Epithelial cell of proximal tubule (primary cell): ENCODE data around the gene OBI1. TPM values are rescaled to one million over a fixed set of nuclear protein-coding genes. Genes with fewer than 3 reads are reported as not detected.

Experiments used
- DNase-seq: peaks from one replicate; pipeline ENCODE4 v3.0.0-alpha.2; 2011; ENCODE audit warnings: low read depth
- H3K4me3 ChIP-seq: 2 replicates; pipeline ENCODE4 v1.5.1; 2011; ENCODE audit warnings: low read depth, mild to moderate bottlenecking, low read length
- total RNA-seq: library from RNA; depleted of rRNA; stranded (reverse); fragments of >200 nt; gene quantifications from 2 replicates; pipeline ENCODE4 v1.2.3, GENCODE V29; 2015
- TF ChIP-seq, protein P1 (sequence below): conservative IDR thresholded peaks from 2 replicates; pipeline ENCODE4 v1.5.1; 2012; ENCODE audit warnings: low read depth, mild to moderate bottlenecking, low read length

Gene OBI1
- total RNA-seq, 1 donor from 2014 or later, result 14.1 TPM

DNA sequence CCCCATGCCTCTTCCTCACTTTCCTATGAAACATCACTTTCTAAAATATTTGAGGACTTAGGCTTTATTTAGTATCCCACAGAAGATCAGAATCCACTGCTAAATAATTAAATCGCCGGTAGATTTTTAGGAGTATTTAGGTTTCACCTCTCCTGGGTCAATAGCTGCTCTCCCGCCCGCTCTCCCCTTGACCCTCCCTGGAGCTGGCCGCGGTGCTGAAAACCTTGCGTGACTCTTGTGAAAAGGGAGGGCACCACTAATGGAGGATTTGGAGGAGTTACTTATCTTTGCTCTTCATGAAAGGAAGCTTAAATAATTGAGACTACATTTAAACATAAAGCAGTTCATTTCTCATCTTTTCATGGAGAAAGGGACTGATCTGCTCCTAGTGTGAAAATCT lies 69.7 kb downstream of the OBI1 start:
- DNase-seq, result no peak
- H3K4me3 ChIP-seq, result no peak overlapping the region
- TF ChIP-seq, protein P1, sequence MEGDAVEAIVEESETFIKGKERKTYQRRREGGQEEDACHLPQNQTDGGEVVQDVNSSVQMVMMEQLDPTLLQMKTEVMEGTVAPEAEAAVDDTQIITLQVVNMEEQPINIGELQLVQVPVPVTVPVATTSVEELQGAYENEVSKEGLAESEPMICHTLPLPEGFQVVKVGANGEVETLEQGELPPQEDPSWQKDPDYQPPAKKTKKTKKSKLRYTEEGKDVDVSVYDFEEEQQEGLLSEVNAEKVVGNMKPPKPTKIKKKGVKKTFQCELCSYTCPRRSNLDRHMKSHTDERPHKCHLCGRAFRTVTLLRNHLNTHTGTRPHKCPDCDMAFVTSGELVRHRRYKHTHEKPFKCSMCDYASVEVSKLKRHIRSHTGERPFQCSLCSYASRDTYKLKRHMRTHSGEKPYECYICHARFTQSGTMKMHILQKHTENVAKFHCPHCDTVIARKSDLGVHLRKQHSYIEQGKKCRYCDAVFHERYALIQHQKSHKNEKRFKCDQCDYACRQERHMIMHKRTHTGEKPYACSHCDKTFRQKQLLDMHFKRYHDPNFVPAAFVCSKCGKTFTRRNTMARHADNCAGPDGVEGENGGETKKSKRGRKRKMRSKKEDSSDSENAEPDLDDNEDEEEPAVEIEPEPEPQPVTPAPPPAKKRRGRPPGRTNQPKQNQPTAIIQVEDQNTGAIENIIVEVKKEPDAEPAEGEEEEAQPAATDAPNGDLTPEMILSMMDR, result no peak

DNA sequence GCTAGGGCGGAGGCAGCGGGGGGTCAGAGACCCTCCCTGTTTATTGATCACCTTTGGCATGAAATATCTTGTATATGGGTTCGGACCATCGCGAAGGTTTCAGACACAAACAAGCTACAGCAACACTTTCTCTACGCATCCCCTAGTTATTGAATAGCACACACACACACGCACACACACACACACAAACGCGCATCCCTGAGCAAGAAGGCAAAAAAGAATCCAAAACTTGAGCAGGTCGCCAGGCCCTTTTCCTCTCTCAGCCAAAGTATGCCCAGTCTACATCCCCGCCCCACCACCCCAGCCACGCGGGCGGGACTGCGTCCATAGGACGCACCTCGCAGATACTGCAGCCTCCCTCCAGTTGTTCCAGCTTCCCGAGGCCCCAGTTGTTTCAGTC lies 71.6 kb downstream of the OBI1 start:
- TF ChIP-seq, protein P1, result no peak
- no peak overlapping the region for H3K4me3 ChIP-seq
- DNase-seq, result no peak

DNA sequence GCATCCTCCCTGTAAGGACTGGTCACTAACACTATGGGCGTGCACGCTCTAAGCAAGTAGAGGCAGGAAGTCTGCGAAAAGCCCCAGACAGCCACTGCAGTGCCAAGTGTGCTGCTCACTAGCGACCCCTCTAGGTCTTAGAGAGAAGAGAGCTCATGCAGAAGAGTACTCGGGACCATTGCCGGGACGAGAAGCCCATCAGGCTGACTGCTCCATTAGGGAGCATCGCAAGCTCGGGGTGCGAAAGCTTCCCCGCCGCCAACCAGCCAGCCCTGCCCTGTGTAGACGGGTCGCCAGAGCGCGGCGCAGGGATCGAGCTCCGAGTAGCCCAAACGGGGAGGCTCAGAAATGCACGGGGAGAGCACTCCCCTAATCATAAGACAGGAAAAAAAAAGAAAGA lies 72.2 kb downstream of the OBI1 start:
- H3K4me3 ChIP-seq, result no peak overlapping the region
- no peak for DNase-seq
- TF ChIP-seq, protein P1, result peak; percentile 38

DNA sequence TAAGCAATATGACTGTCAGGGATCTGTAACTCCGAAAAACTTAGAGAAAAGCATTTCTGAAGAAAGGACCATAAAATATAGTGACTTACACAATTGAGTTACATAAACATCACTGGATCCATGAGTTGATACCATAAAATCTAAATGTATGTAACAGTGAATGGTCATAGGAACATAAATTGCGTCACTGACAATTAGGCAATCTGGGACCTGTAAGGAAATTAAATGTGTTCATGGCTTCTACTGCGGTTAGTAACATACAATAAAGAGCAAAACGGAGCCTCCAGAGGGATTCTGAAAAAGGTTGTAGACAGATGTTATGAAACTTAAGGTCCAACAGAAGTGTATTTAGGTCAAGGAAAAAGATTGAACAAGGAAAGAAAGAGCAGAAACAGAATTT lies 82.7 kb downstream of the OBI1 start:
- no peak overlapping the region for H3K4me3 ChIP-seq
- TF ChIP-seq, protein P1, result no peak

DNA sequence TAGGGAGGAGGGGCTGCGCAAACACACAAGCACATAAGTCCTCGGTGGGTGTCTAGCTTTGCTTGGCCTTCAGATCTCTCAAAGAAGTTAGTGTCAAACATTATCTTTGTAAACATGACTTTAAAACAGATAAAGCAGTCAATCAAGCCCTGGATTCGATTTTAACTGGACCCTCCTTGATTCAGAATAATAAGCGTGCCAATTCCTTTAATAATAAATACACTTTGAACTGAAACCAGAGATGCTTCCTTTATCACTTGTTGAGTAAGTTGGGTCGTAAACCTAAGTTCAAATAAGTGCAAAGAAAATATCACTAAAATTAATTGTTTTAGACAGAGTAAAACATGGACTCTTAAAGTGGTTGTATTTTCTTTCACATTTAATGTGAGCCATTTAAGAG lies 86.5 kb downstream of the OBI1 start:
- no peak overlapping the region for H3K4me3 ChIP-seq
- DNase-seq, result no peak
- TF ChIP-seq, protein P1, result no peak

More for the DNA sequence above, 82.7 kb downstream of the OBI1 start:
- no peak for DNase-seq

DNA sequence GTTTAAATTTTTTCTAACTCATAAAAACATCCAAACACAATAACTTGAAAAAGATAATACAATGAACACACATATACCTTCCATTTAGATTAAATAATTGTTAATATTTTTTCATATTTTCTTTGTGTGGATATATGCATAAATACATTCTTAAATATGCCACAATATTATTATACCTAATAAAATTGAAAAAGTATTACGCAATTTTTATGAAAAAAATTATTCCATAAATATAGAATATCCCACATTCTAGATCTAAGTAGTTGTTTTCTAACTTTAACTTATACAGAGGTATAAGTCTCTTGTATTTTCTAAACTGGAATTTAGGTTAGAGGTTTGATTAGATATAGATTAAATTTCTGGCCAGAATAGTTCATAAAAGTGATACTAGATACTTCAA lies 89.9 kb downstream of the OBI1 start:
- H3K4me3 ChIP-seq, result no peak overlapping the region
- DNase-seq, result no peak
- TF ChIP-seq, protein P1, result no peak

DNA sequence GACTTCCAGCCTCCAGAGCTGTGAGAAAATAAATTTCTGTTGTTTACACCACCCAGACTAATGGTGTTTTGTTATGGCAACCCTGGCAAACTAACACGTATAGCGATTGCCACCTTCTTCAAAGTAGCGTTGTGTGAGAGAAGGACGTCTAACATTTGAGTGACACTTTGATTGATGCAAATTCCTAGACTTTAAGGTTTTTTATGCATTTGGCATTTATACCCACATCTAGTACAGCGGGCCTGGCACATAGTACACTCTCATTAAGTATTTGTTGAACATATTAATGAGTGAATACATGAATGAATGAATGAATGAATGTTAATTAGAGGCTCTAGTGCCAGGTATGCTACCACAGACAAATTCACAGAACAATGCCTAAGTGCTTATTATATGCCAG lies 92.3 kb downstream of the OBI1 start:
- no peak overlapping the region for H3K4me3 ChIP-seq
- TF ChIP-seq, protein P1, result no peak
- no peak for DNase-seq
